A673 (cell line): ENCODE results near the gene ATPAF1. TPM values are rescaled to one million over a fixed set of nuclear protein-coding genes. Genes with fewer than 3 reads are reported as not detected.

Experiments used
- BruUV-seq: library from RNA; stranded (reverse); fragments of 400-500 nt; replicated peaks from 2 replicates; lab custom pipeline; 2021; lab: Mats Ljungman, UMichigan
- CTCF ChIA-PET: fragments of 300-600 bp; sonication (Branson Sonifier 250); formaldehyde crosslinking; loops from one replicate; lab custom pipeline; 2022; ENCODE audit warnings: antibody characterized with exemption; lab: Charles Lee
- POLR2A ChIA-PET: fragments of 300-600 bp; sonication (Branson Sonifier 250); formaldehyde crosslinking; loops from one replicate; lab custom pipeline; 2022; ENCODE audit warnings: antibody characterized with exemption; ENCODE audit not compliant: low non-redundant PET; lab: Charles Lee
- DNase-seq: peaks from one replicate; pipeline ENCODE4 v3.0.0-alpha.2; 2015; ENCODE audit warnings: low spot score
- H3K27ac ChIP-seq: fragments of 200-600 bp; sonication (generic); 2 replicates; pipeline ENCODE4 v1.5.1; 2016; ENCODE audit warnings: mixed run types, low read depth, mild to moderate bottlenecking, mixed read lengths, antibody characterized with exemption, low read length; ENCODE audit not compliant: poor library complexity, severe bottlenecking
- H3K27me3 ChIP-seq: fragments of 200-600 bp; sonication (generic); replicated peaks from 2 replicates; pipeline ENCODE4 v1.6.1; 2017; ENCODE audit warnings: mixed run types, low read depth, mild to moderate bottlenecking, mixed read lengths, antibody characterized with exemption, low read length; ENCODE audit not compliant: insufficient read depth, poor library complexity
- H3K36me3 ChIP-seq: fragments of 200-600 bp; sonication (generic); 2 replicates; pipeline ENCODE4 v1.6.1; 2016; ENCODE audit warnings: mixed run types, mild to moderate bottlenecking, mixed read lengths, antibody characterized with exemption, low read length; ENCODE audit not compliant: insufficient read depth, poor library complexity, severe bottlenecking
- H3K4me1 ChIP-seq: fragments of 200-600 bp; sonication (generic); 2 replicates; pipeline ENCODE4 v1.6.1; 2017; ENCODE audit warnings: mixed run types, mild to moderate bottlenecking, mixed read lengths, antibody characterized with exemption, low read length; ENCODE audit not compliant: insufficient read depth, poor library complexity, severe bottlenecking
- H3K4me3 ChIP-seq: fragments of 200-600 bp; sonication (generic); 2 replicates; pipeline ENCODE4 v1.5.1; 2016; ENCODE audit warnings: low read depth, mixed run types, mild to moderate bottlenecking, mixed read lengths, low read length; ENCODE audit not compliant: poor library complexity, severe bottlenecking
- H3K9me3 ChIP-seq: fragments of 200-600 bp; sonication (generic); 2 replicates; pipeline ENCODE4 v1.6.1; 2016; ENCODE audit warnings: mixed run types, low read depth, mild to moderate bottlenecking, mixed read lengths, antibody characterized with exemption, low read length; ENCODE audit not compliant: poor library complexity, severe bottlenecking
- EZH2 ChIP-seq: fragments of 200-600 bp; sonication (generic); IDR thresholded peaks from 2 replicates; pipeline ENCODE4 v1.6.1; 2017; ENCODE audit warnings: borderline replicate concordance, low read depth, mild to moderate bottlenecking, mixed read lengths, antibody characterized with exemption, low read length; ENCODE audit not compliant: poor library complexity, severe bottlenecking
- intact Hi-C: fragments of 100-400 bp; cut with micrococcal nuclease; formaldehyde crosslinking; loops from one replicate; pipeline ENCODE4 v1.10.0; 2022; ENCODE audit not compliant: unreplicated experiment
- total RNA-seq: library from RNA; stranded (reverse); gene quantifications from 2 replicates; pipeline ENCODE4 v1.2.3, GENCODE V29; 2021
- TF ChIP-seq, protein P1 (sequence below): fragments of 300-800, 200-600 bp; sonication (generic); conservative IDR thresholded peaks from 2 replicates; pipeline ENCODE4 v1.5.1; 2017; ENCODE audit warnings: low read depth, mild to moderate bottlenecking, antibody characterized with exemption, low read length, moderate library complexity, mixed read lengths

Gene ATPAF1
- total RNA-seq, 1 experiment from 2014 or later: 41.7 TPM

GRCh38 chr1:46592823-46593222, 75.3 kb downstream of the ATPAF1 start:
- ChIA-PET CTCF (no interaction called here), POLR2A (no interaction called here)
- TF ChIP-seq, protein P1, sequence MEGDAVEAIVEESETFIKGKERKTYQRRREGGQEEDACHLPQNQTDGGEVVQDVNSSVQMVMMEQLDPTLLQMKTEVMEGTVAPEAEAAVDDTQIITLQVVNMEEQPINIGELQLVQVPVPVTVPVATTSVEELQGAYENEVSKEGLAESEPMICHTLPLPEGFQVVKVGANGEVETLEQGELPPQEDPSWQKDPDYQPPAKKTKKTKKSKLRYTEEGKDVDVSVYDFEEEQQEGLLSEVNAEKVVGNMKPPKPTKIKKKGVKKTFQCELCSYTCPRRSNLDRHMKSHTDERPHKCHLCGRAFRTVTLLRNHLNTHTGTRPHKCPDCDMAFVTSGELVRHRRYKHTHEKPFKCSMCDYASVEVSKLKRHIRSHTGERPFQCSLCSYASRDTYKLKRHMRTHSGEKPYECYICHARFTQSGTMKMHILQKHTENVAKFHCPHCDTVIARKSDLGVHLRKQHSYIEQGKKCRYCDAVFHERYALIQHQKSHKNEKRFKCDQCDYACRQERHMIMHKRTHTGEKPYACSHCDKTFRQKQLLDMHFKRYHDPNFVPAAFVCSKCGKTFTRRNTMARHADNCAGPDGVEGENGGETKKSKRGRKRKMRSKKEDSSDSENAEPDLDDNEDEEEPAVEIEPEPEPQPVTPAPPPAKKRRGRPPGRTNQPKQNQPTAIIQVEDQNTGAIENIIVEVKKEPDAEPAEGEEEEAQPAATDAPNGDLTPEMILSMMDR: no peak
- no peak for TF ChIP-seq EZH2
- no peak overlapping the region for H3K27ac ChIP-seq
- H3K27me3 ChIP-seq: no peaks in the 10 kb centered on the region
- intact Hi-C loops: no loop called here
- DNase-seq: no peak
- H3K36me3 ChIP-seq: peaks cover 4% of the 10 kb centered on the region
- H3K4me3 ChIP-seq: no peak overlapping the region
- no TSS peak for BruUV-seq
- H3K9me3 ChIP-seq: no peaks in the 10 kb centered on the region
- no peaks in the 10 kb centered on the region for H3K4me1 ChIP-seq

DNA sequence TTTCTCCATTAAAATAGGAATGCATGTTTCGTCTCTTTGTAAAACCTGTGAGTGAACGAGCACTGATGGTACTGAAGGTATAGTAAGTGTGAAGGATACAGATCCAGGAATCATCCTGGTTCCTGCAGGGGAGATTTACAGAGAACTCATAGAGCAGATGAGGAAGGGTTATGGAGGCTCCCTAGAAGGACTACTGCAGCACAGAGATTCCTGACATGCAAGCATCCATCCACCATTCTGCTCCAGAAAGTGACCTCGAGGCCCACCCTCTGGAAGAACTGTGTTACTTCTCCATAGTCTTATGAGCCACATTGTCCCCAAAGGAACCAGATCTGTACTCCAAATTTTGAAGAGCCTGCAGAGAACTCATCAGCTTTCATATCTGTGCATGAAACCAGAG, 78.6 kb downstream of the ATPAF1 start:
- no peak for TF ChIP-seq EZH2
- TF ChIP-seq, protein P1: no peak
- ChIA-PET POLR2A (no interaction called here), CTCF (no interaction called here)
- H3K4me1 ChIP-seq: no peaks in the 10 kb centered on the region
- DNase-seq: no peak
- no peaks in the 10 kb centered on the region for H3K9me3 ChIP-seq
- peaks cover 4% of the 10 kb centered on the region for H3K36me3 ChIP-seq
- no peak overlapping the region for H3K27ac ChIP-seq
- H3K27me3 ChIP-seq: no peaks in the 10 kb centered on the region
- no peak overlapping the region for H3K4me3 ChIP-seq
- no TSS peak for BruUV-seq
- intact Hi-C loops: no loop called here

- no TSS peak for BruUV-seq
- Histone ChIP-seq H3K27ac (no peak overlapping the region), H3K4me1 (no peaks in the 10 kb centered on the region), H3K9me3 (no peaks in the 10 kb centered on the region), H3K36me3 (peaks cover under 1% of the 10 kb centered on the region), H3K27me3 (no peaks in the 10 kb centered on the region), H3K4me3 (no peak overlapping the region)
- intact Hi-C loops: no loop called here
- CTCF ChIA-PET: no interaction called here
- DNase-seq: no peak
- TF ChIP-seq, protein P1: no peak
- TF ChIP-seq EZH2: no peak
- POLR2A ChIA-PET: no interaction called here
Observed at GRCh38 chr1:46587069-46587468, 81.1 kb downstream of the ATPAF1 start.
